Bone marrow (tissue), 2 donors: ENCODE measurements around the gene HENMT1.

Experiments used
- DNase-seq, 2 donors: peaks; one replicate each; lab custom pipeline; 2025; lab: John Stamatoyannopoulos, UW

The HENMT1 gene

GRCh38 chr1:108627951-108628350 is 32.9 kb downstream of the HENMT1 start:
- no peak for DNase-seq

GRCh38 chr1:108627256-108627655 is 33.6 kb downstream of the HENMT1 start:
- DNase-seq: no peak

GRCh38 chr1:108624069-108624468 is 36.8 kb downstream of the HENMT1 start:
- no peak for DNase-seq

- DNase-seq: no peak
These were observed 43.2 kb downstream of the HENMT1 start for GRCh38 chr1:108617724-108618056.

GRCh38 chr1:108617008-108617723 is 43.7 kb downstream of the HENMT1 start:
- no peak for DNase-seq

- DNase-seq: no peak
These were observed 45.3 kb downstream of the HENMT1 start for GRCh38 chr1:108615544-108615943.

- DNase-seq: no peak
These were observed 48.4 kb downstream of the HENMT1 start for GRCh38 chr1:108612496-108612895.

GRCh38 chr1:108611984-108612383 is 48.9 kb downstream of the HENMT1 start:
- DNase-seq: no peak

- DNase-seq: no peak
These were observed 50.8 kb downstream of the HENMT1 start for GRCh38 chr1:108610073-108610472.

- no peak for DNase-seq
These were observed 51.3 kb downstream of the HENMT1 start for GRCh38 chr1:108609483-108610049.

GRCh38 chr1:108606478-108606877 is 54.4 kb downstream of the HENMT1 start:
- DNase-seq: no peak

- no peak for DNase-seq
These were observed 55.3 kb downstream of the HENMT1 start for GRCh38 chr1:108605633-108606032.

GRCh38 chr1:108601708-108602410 is 59.0 kb downstream of the HENMT1 start:
- no peak for DNase-seq

- no peak for DNase-seq
These were observed 60.4 kb downstream of the HENMT1 start for GRCh38 chr1:108600504-108600903.

- DNase-seq: no peak
These were observed 62.6 kb downstream of the HENMT1 start for GRCh38 chr1:108598340-108598739.
